Muscle layer of duodenum (tissue), 2 donors: ENCODE results near the gene AXDND1.
"Not testable (repeated sequence)": the region's sequence is repeated elsewhere in the genome, so short reads cannot be mapped to it uniquely, and the experiment has no call there.

ENCODE experiments used
- H3K27ac ChIP-seq: one replicate; pipeline ENCODE4 v1.7.0; 2013; ENCODE audit warnings: mild to moderate bottlenecking, low read length
- H3K27me3 ChIP-seq: one replicate; pipeline ENCODE4 v1.7.0; 2013; ENCODE audit warnings: low read depth, mild to moderate bottlenecking, control low read depth, low read length
- H3K36me3 ChIP-seq, 2 donors: one replicate each; pipeline ENCODE4 v1.7.0; 2013; ENCODE audit warnings: low read length in 2 of 2, control low read depth in 1 of 2, mild to moderate bottlenecking in 1 of 2; ENCODE audit not compliant: insufficient read depth in 2 of 2, control insufficient read depth in 1 of 2
- H3K4me1 ChIP-seq, 2 donors: one replicate each; pipeline ENCODE4 v1.7.0; 2013; ENCODE audit warnings: low read length in 2 of 2, mild to moderate bottlenecking in 2 of 2, control low read depth in 1 of 2, moderate library complexity in 1 of 2; ENCODE audit not compliant: insufficient read depth in 2 of 2, control insufficient read depth in 1 of 2
- H3K4me3 ChIP-seq, 2 donors: one replicate each; pipeline ENCODE4 v1.7.0; 2013; ENCODE audit warnings: low read length in 2 of 2, low read depth in 1 of 2, mild to moderate bottlenecking in 1 of 2
- H3K9me3 ChIP-seq, 2 donors: one replicate each; pipeline ENCODE4 v1.7.0; 2013; ENCODE audit warnings: low read length in 2 of 2, control low read depth in 1 of 2, mild to moderate bottlenecking in 1 of 2; ENCODE audit not compliant: control insufficient read depth in 1 of 2
- donor health status: healthy.

The AXDND1 gene

GRCh38 chr1:179437171-179437570 is 71.4 kb downstream of the AXDND1 start:
- Histone ChIP-seq H3K9me3 (no peaks in the 10 kb centered on the region), H3K4me3 (no peak overlapping the region), H3K27me3 (no peaks in the 10 kb centered on the region), H3K4me1 (no peaks in the 10 kb centered on the region), H3K27ac (no peak overlapping the region), H3K36me3 (no peaks in the 10 kb centered on the region)

DNA sequence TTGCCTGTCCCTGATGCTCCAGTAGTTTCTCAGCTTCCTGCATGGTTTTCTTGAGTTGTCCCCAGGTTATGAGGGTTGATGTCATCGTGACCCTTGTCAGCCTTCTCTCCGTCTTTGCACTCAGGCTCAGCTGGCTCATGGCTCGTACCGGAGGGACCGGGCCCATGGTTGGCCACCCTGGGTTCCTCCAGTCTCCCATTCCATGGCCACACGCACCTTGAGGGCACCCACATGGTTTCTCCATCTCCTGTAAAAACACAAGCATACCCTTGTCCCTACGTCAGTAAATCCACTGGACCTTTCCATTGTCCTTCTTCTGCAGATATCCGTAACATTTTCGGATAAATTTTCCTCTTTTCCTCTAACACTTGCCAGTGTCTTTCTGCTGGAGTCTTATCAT is 73.9 kb downstream of the AXDND1 start:
- H3K4me1 ChIP-seq, H3K27ac ChIP-seq, H3K36me3 ChIP-seq, H3K4me3 ChIP-seq, H3K27me3 ChIP-seq, H3K9me3 ChIP-seq: not testable (repeated sequence)

DNA sequence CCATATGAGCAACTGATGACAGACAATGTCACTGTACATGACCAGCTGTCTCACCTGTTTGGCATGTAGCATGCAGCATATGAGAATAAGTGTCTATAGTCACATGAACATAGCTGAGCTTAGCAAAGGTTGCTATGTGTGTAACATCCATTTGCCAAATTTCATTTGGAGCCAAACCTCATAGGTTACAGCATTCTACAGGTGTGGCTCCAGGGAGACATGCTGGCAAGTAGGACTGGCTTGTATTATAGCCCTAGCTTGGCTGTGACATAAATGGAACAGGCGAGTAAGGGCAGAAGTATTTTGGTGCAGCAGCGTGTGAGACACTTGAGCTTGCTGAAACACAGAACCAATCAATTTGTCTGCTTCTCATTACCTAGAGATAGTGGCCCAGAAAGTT is 74.5 kb downstream of the AXDND1 start:
- not testable (repeated sequence) for H3K36me3 ChIP-seq, H3K27ac ChIP-seq

GRCh38 chr1:179440971-179441370 is 75.2 kb downstream of the AXDND1 start:
- no peak overlapping the region for H3K4me3 ChIP-seq
- H3K4me1 ChIP-seq: no peaks in the 10 kb centered on the region
- H3K9me3 ChIP-seq: no peaks in the 10 kb centered on the region
- H3K27ac ChIP-seq: no peak overlapping the region
- H3K27me3 ChIP-seq: no peaks in the 10 kb centered on the region
- H3K36me3 ChIP-seq: no peaks in the 10 kb centered on the region

More for the DNA sequence above, 74.5 kb downstream of the AXDND1 start:
- H3K4me1 ChIP-seq, H3K9me3 ChIP-seq, H3K4me3 ChIP-seq, H3K27me3 ChIP-seq: not testable (repeated sequence)

- Histone ChIP-seq H3K4me1 (no peaks in the 10 kb centered on the region), H3K27me3 (no peaks in the 10 kb centered on the region), H3K36me3 (no peaks in the 10 kb centered on the region), H3K27ac (no peak overlapping the region), H3K9me3 (no peaks in the 10 kb centered on the region), H3K4me3 (no peak overlapping the region)
These were observed 75.7 kb downstream of the AXDND1 start for GRCh38 chr1:179441501-179441900.

- not testable (repeated sequence) for H3K4me1 ChIP-seq
These were observed 77.1 kb downstream of the AXDND1 start for GRCh38 chr1:179442846-179443245.

GRCh38 chr1:179445593-179445992 is 79.8 kb downstream of the AXDND1 start:
- Histone ChIP-seq H3K27ac (no peak overlapping the region), H3K27me3 (no peaks in the 10 kb centered on the region), H3K4me1 (no peaks in the 10 kb centered on the region), H3K36me3 (no peaks in the 10 kb centered on the region), H3K4me3 (no peak overlapping the region), H3K9me3 (no peaks in the 10 kb centered on the region)

More at GRCh38 chr1:179442846-179443245, 77.1 kb downstream of the AXDND1 start:
- not testable (repeated sequence) for H3K4me3 ChIP-seq, H3K27ac ChIP-seq, H3K36me3 ChIP-seq, H3K27me3 ChIP-seq, H3K9me3 ChIP-seq

GRCh38 chr1:179447489-179447888 is 81.7 kb downstream of the AXDND1 start:
- Histone ChIP-seq H3K36me3 (no peaks in the 10 kb centered on the region), H3K4me1 (no peaks in the 10 kb centered on the region), H3K27me3 (no peaks in the 10 kb centered on the region), H3K27ac (no peak overlapping the region), H3K9me3 (no peaks in the 10 kb centered on the region), H3K4me3 (no peak overlapping the region)

GRCh38 chr1:179448437-179449149 is 82.8 kb downstream of the AXDND1 start:
- H3K4me3 ChIP-seq: no peak overlapping the region
- no peaks in the 10 kb centered on the region for H3K9me3 ChIP-seq
- H3K27ac ChIP-seq: no peak overlapping the region
- H3K27me3 ChIP-seq: no peaks in the 10 kb centered on the region
- H3K4me1 ChIP-seq: no peaks in the 10 kb centered on the region
- no peaks in the 10 kb centered on the region for H3K36me3 ChIP-seq

DNA sequence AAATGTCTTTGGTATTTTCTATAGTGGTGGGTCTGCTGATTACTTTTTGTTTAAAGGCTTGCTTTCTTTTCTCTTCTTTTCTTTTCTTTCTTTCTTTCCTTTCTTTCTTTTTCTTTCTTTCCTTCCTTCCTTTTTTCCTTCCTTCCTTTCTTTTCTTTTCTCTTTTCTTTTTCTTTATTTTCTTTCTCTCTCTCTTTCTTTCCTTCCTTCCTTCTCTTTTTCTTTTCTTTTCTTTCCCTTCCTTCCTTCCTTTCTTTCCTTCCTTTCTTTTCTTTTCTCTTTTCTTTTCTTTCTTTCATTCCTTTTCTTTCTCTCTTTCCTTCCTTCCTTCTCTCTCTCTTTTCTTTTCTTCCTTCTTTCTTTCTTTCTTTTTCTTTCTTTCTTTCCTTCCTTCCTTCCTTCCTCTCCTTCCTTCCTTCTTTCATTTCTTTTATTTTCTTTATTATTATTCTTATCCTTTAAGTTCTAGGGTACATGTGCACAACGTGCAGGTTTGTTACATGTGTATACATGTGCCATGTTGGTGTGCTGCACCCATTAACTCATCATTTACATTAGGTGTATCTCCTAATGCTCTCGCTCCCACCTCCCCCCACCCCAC is 93.9 kb downstream of the AXDND1 start:
- not testable (repeated sequence) for H3K27me3 ChIP-seq, H3K4me1 ChIP-seq, H3K27ac ChIP-seq, H3K36me3 ChIP-seq, H3K4me3 ChIP-seq, H3K9me3 ChIP-seq

DNA sequence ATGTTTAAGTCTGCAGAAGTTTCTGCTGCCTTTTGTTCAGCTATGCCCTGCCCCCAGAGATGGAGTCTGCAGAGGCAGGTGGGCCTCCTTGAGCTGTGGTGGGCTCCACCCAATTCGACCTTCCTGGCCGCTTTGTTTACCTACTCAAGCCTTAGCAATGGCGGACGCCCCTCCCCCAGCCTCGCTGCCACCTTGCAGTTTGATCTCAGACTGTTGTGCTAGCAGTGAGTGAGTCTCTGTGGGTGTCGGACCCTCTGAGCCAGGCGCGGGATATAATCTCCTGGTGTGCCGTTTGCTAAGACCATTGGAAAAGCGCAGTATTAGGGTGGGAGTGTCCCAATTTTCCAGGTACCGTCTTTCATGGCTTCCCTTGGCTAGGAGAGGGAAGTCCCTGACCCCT is 99.9 kb downstream of the AXDND1 start:
- H3K27ac ChIP-seq, H3K9me3 ChIP-seq, H3K4me3 ChIP-seq, H3K27me3 ChIP-seq, H3K36me3 ChIP-seq, H3K4me1 ChIP-seq: not testable (repeated sequence)

- Histone ChIP-seq H3K36me3 (no peaks in the 10 kb centered on the region), H3K4me1 (no peaks in the 10 kb centered on the region), H3K4me3 (no peak overlapping the region), H3K27ac (no peak overlapping the region), H3K27me3 (no peaks in the 10 kb centered on the region), H3K9me3 (peaks cover 0 to 30% of the 10 kb centered on the region in 2 donors)
These were observed 108.9 kb downstream of the AXDND1 start for GRCh38 chr1:179474713-179475112.
